IMR-90 (cell line): Measurements from ENCODE around the gene ZBTB32.

Experiments
- BHLHE40 ChIP-seq: fragments of 150-350 bp; IDR thresholded peaks from 2 replicates; pipeline ENCODE4 v1.6.1; 2016; ENCODE audit warnings: mild to moderate bottlenecking, low read depth, low read length
- FOS ChIP-seq: fragments of 150-350 bp; IDR thresholded peaks from 2 replicates; pipeline ENCODE4 v1.6.1; 2016; ENCODE audit warnings: low read depth, low read length
- MXI1 ChIP-seq: IDR thresholded peaks from 2 replicates; pipeline ENCODE4 v1.6.1; 2012; ENCODE audit warnings: low read depth, mild to moderate bottlenecking, low read length, moderate library complexity, borderline replicate concordance
- POLR2A ChIP-seq: IDR thresholded peaks from 2 replicates; pipeline ENCODE4 v1.6.1; 2012; ENCODE audit warnings: mild to moderate bottlenecking, low read depth, low read length
- TF ChIP-seq, protein P1 (sequence below): conservative IDR thresholded peaks from 2 replicates; pipeline ENCODE4 v1.5.1; 2012; ENCODE audit warnings: mild to moderate bottlenecking, low read depth, low read length, improper control_type of control experiment
- TF ChIP-seq, protein P2 (sequence below): fragments of 150-350 bp; IDR thresholded peaks from 2 replicates; pipeline ENCODE4 v1.6.1; 2016; ENCODE audit warnings: low read depth, mild to moderate bottlenecking, low read length, moderate library complexity, borderline replicate concordance

DNA sequence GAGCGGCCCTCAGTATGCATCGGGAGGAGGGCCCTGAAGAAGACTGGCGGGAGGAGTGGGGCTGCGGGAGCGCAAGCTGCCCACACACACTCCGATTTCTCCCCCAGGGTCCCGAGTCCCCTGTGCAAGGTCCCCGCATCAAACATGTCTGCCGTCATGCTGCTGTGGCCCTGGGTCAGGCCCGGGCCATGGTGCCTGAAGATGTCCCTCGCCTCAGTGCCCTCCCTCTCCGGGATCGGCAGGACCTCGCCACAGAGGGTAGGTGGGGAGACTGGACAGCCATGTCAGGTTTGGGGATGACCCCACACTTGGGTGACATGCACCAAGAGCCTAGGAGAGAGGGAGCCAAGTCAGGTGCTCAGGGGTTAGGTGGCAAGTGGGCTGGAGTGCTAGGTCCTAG lies 18.1 kb downstream of the ZBTB32 start:
- TF ChIP-seq FOS = no peak
- no peak for TF ChIP-seq POLR2A
- TF ChIP-seq MXI1 = no peak
- TF ChIP-seq, protein P1, sequence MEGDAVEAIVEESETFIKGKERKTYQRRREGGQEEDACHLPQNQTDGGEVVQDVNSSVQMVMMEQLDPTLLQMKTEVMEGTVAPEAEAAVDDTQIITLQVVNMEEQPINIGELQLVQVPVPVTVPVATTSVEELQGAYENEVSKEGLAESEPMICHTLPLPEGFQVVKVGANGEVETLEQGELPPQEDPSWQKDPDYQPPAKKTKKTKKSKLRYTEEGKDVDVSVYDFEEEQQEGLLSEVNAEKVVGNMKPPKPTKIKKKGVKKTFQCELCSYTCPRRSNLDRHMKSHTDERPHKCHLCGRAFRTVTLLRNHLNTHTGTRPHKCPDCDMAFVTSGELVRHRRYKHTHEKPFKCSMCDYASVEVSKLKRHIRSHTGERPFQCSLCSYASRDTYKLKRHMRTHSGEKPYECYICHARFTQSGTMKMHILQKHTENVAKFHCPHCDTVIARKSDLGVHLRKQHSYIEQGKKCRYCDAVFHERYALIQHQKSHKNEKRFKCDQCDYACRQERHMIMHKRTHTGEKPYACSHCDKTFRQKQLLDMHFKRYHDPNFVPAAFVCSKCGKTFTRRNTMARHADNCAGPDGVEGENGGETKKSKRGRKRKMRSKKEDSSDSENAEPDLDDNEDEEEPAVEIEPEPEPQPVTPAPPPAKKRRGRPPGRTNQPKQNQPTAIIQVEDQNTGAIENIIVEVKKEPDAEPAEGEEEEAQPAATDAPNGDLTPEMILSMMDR = no peak
- no peak for TF ChIP-seq BHLHE40
- TF ChIP-seq, protein P2, sequence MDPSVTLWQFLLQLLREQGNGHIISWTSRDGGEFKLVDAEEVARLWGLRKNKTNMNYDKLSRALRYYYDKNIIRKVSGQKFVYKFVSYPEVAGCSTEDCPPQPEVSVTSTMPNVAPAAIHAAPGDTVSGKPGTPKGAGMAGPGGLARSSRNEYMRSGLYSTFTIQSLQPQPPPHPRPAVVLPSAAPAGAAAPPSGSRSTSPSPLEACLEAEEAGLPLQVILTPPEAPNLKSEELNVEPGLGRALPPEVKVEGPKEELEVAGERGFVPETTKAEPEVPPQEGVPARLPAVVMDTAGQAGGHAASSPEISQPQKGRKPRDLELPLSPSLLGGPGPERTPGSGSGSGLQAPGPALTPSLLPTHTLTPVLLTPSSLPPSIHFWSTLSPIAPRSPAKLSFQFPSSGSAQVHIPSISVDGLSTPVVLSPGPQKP = no peak
